ENCODE data around the gene PNCK. TPM values are rescaled to one million over a fixed set of nuclear protein-coding genes. Genes with fewer than 3 reads are reported as not detected.

The PNCK gene
- total and polyA plus RNA-seq, 2 donors (not counting 1 experiment from before 2014, with no cell fraction given), result 0.33 TPM; not detected in 1

- H4K20me1 ChIP-seq (ENCODE audit: control insufficient read depth, extremely low read depth, insufficient read depth, low read length), result no peaks in the 10 kb centered on the region
- no peak overlapping the region for H3K9ac ChIP-seq (ENCODE audit: insufficient read depth, low read length)
- H3K9me3 ChIP-seq (ENCODE audit: control insufficient read depth, insufficient read depth, low read depth, low read length), result no peaks in the 10 kb centered on the region
- H2AFZ ChIP-seq (ENCODE audit: low read length), result no peak overlapping the region
- no peak for DNase-seq (ENCODE audit: low read depth in 2 of 2)
- no peak overlapping the region for H3K27ac ChIP-seq (ENCODE audit: insufficient read depth, low read length)
- TF ChIP-seq, protein P1, sequence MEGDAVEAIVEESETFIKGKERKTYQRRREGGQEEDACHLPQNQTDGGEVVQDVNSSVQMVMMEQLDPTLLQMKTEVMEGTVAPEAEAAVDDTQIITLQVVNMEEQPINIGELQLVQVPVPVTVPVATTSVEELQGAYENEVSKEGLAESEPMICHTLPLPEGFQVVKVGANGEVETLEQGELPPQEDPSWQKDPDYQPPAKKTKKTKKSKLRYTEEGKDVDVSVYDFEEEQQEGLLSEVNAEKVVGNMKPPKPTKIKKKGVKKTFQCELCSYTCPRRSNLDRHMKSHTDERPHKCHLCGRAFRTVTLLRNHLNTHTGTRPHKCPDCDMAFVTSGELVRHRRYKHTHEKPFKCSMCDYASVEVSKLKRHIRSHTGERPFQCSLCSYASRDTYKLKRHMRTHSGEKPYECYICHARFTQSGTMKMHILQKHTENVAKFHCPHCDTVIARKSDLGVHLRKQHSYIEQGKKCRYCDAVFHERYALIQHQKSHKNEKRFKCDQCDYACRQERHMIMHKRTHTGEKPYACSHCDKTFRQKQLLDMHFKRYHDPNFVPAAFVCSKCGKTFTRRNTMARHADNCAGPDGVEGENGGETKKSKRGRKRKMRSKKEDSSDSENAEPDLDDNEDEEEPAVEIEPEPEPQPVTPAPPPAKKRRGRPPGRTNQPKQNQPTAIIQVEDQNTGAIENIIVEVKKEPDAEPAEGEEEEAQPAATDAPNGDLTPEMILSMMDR (conservative IDR thresholded peaks at IDR 0.05 in 1 of 2, IDR thresholded peaks at IDR 0.05 in 1 of 2; ENCODE audit: low read depth in 1 of 2, low read length in 2 of 2), result no peak
- peak; percentile 59 for TF ChIP-seq EZH2 (IDR thresholded peaks at IDR 0.05; ENCODE audit: low read length, missing control alignments)
- H3K79me2 ChIP-seq (ENCODE audit: control insufficient read depth, insufficient read depth, low read length), result no peaks in the 10 kb centered on the region
- H3K4me2 ChIP-seq (ENCODE audit: extremely low read depth, insufficient read depth, low read length), result no peak overlapping the region
- no peak overlapping the region for H3K4me3 ChIP-seq (replicated peaks in 1 of 4; ENCODE audit: control extremely low read depth in 1 of 4, insufficient read depth in 1 of 4, low read depth in 3 of 4, low read length in 4 of 4)
- H3K4me1 ChIP-seq (ENCODE audit: control insufficient read depth, extremely low read depth, insufficient read depth, low read length), result no peaks in the 10 kb centered on the region
- no peaks in the 10 kb centered on the region for H3K36me3 ChIP-seq (ENCODE audit: control insufficient read depth, insufficient read depth, low read length)
- H3K27me3 ChIP-seq (ENCODE audit: control insufficient read depth, insufficient read depth, low read length), result peaks cover 19% of the 10 kb centered on the region
Measured at GRCh38 chrX:153642655-153643430, 30.8 kb downstream of the PNCK start.

DNA sequence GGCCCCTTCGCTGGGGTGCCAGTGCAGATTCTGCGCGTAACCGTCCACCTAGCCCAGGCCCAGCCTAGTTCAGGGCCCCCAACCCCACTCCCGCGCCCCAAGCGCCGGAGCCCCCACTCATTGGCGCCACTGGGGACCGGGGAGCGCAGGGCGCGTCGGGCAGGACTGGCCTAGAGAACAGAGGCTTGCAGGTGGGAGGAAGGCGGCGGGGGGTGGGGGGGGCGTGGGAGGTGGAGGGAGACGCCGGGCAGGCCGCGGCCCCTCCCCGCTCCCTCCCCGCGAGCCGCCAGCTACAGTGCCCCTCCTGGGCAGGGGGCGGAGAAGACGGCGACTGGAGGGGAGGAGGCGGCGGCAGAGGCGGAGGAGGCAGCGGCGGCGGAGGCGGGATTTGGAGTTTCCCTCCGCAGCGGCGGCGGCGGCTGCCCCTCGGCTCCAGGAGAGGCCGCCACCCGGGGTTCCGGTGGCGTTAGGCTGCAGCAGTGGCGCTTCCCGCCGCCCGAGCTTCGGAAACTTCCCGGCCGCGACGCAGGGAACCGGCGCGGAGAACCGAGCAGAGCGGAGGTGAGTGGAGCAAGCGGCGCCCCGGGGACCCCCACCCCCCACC, 31.5 kb downstream of the PNCK start:
- Histone ChIP-seq H3K27me3 (ENCODE audit: control insufficient read depth, insufficient read depth, low read length) (peaks cover 19% of the 10 kb centered on the region), H4K20me1 (ENCODE audit: control insufficient read depth, extremely low read depth, insufficient read depth, low read length) (no peaks in the 10 kb centered on the region), H3K79me2 (ENCODE audit: control insufficient read depth, insufficient read depth, low read length) (no peaks in the 10 kb centered on the region), H3K27ac (ENCODE audit: insufficient read depth, low read length) (no peak overlapping the region), H3K4me2 (ENCODE audit: extremely low read depth, insufficient read depth, low read length) (no peak overlapping the region), H3K4me3 (replicated peaks in 1 of 4; ENCODE audit: control extremely low read depth in 1 of 4, insufficient read depth in 1 of 4, low read depth in 3 of 4, low read length in 4 of 4) (no peak overlapping the region), H3K4me1 (ENCODE audit: control insufficient read depth, extremely low read depth, insufficient read depth, low read length) (no peaks in the 10 kb centered on the region), H3K9ac (ENCODE audit: insufficient read depth, low read length) (no peak overlapping the region), H3K36me3 (ENCODE audit: control insufficient read depth, insufficient read depth, low read length) (no peaks in the 10 kb centered on the region), H3K9me3 (ENCODE audit: control insufficient read depth, insufficient read depth, low read depth, low read length) (no peaks in the 10 kb centered on the region), H2AFZ (ENCODE audit: low read length) (no peak overlapping the region)
- no peak for DNase-seq (ENCODE audit: low read depth in 2 of 2)
- TF ChIP-seq, protein P1 (conservative IDR thresholded peaks at IDR 0.05 in 1 of 2, IDR thresholded peaks at IDR 0.05 in 1 of 2; ENCODE audit: low read depth in 1 of 2, low read length in 2 of 2), result no peak
- no peak for TF ChIP-seq EZH2 (IDR thresholded peaks at IDR 0.05; ENCODE audit: low read length, missing control alignments)

GRCh38 chrX:153641627-153642026, 32.0 kb downstream of the PNCK start:
- no peaks in the 10 kb centered on the region for H3K79me2 ChIP-seq (ENCODE audit: control insufficient read depth, insufficient read depth, low read length)
- no peak overlapping the region for H3K9ac ChIP-seq (ENCODE audit: insufficient read depth, low read length)
- H3K4me3 ChIP-seq (replicated peaks in 1 of 4; ENCODE audit: control extremely low read depth in 1 of 4, insufficient read depth in 1 of 4, low read depth in 3 of 4, low read length in 4 of 4), result no peak overlapping the region
- no peaks in the 10 kb centered on the region for H3K9me3 ChIP-seq (ENCODE audit: control insufficient read depth, insufficient read depth, low read depth, low read length)
- no peaks in the 10 kb centered on the region for H3K4me1 ChIP-seq (ENCODE audit: control insufficient read depth, extremely low read depth, insufficient read depth, low read length)
- no peaks in the 10 kb centered on the region for H4K20me1 ChIP-seq (ENCODE audit: control insufficient read depth, extremely low read depth, insufficient read depth, low read length)
- no peak overlapping the region for H3K27ac ChIP-seq (ENCODE audit: insufficient read depth, low read length)
- DNase-seq (ENCODE audit: low read depth in 2 of 2), result no peak
- H2AFZ ChIP-seq (ENCODE audit: low read length), result no peak overlapping the region
- H3K27me3 ChIP-seq (ENCODE audit: control insufficient read depth, insufficient read depth, low read length), result peaks cover 18% of the 10 kb centered on the region
- peak; percentile 28 for TF ChIP-seq EZH2 (IDR thresholded peaks at IDR 0.05; ENCODE audit: low read length, missing control alignments)
- TF ChIP-seq, protein P1 (conservative IDR thresholded peaks at IDR 0.05 in 1 of 2, IDR thresholded peaks at IDR 0.05 in 1 of 2; ENCODE audit: low read depth in 1 of 2, low read length in 2 of 2), result no peak
- no peak overlapping the region for H3K4me2 ChIP-seq (ENCODE audit: extremely low read depth, insufficient read depth, low read length)
- H3K36me3 ChIP-seq (ENCODE audit: control insufficient read depth, insufficient read depth, low read length), result no peaks in the 10 kb centered on the region
